AG09309 (cell line): Measurements from ENCODE around the gene ALAS1.

Source experiments
- DNase-seq: peaks from one replicate; pipeline ENCODE4 v3.0.0-alpha.2; 2010; ENCODE audit warnings: low read depth
- H3K4me3 ChIP-seq: 2 replicates; pipeline ENCODE4 v1.5.1; 2011; ENCODE audit warnings: mild to moderate bottlenecking, low read depth, low read length, moderate library complexity; ENCODE audit not compliant: control insufficient read depth
- CTCF ChIP-seq: IDR thresholded peaks from 2 replicates; pipeline ENCODE4 v1.5.1; 2011; ENCODE audit warnings: mild to moderate bottlenecking, low read depth, low read length, inconsistent platforms; ENCODE audit not compliant: insufficient read depth, control insufficient read depth; ENCODE audit errors: missing control alignments

ALAS1 gene

GRCh38 chr3:52215351-52215750 lies 17.4 kb downstream of the ALAS1 start:
- no peak for TF ChIP-seq CTCF
- H3K4me3 ChIP-seq: no peak overlapping the region

GRCh38 chr3:52216585-52217408 lies 18.8 kb downstream of the ALAS1 start:
- H3K4me3 ChIP-seq: no peak overlapping the region
- no peak for TF ChIP-seq CTCF
- no peak for DNase-seq

More at GRCh38 chr3:52215351-52215750, 17.4 kb downstream of the ALAS1 start:
- no peak for DNase-seq

GRCh38 chr3:52217409-52217805 lies 19.4 kb downstream of the ALAS1 start:
- no peak for DNase-seq
- no peak for TF ChIP-seq CTCF
- H3K4me3 ChIP-seq: no peak overlapping the region

GRCh38 chr3:52218026-52218425 lies 20.1 kb downstream of the ALAS1 start:
- DNase-seq: no peak
- H3K4me3 ChIP-seq: no peak overlapping the region
- TF ChIP-seq CTCF: no peak

- no peak overlapping the region for H3K4me3 ChIP-seq
- no peak for DNase-seq
- TF ChIP-seq CTCF: no peak
Observed at GRCh38 chr3:52218454-52218853, 20.5 kb downstream of the ALAS1 start.

- no peak for DNase-seq
- no peak overlapping the region for H3K4me3 ChIP-seq
- no peak for TF ChIP-seq CTCF
Observed at GRCh38 chr3:52218937-52219650, 21.1 kb downstream of the ALAS1 start.
